NT2/D1 (cell line): ENCODE results near the gene FKRP.
A peak's percentile ranks its signal among the peaks of the same experiment; 100 is the strongest.

ENCODE experiments used
- DNase-seq: peaks from one replicate; pipeline ENCODE4 v3.0.0-alpha.2; 2011; ENCODE audit warnings: low read depth, low spot score
- H3K27me3 ChIP-seq: 2 replicates; pipeline ENCODE4 v1.6.0; 2011; ENCODE audit warnings: mild to moderate bottlenecking; ENCODE audit not compliant: insufficient read length, insufficient read depth
- H3K36me3 ChIP-seq: 2 replicates; pipeline ENCODE4 v1.6.1; 2011; ENCODE audit warnings: mild to moderate bottlenecking, low read length, mixed read lengths; ENCODE audit not compliant: insufficient read depth, insufficient read length
- H3K4me1 ChIP-seq: 2 replicates; pipeline ENCODE4 v1.5.1; 2011; ENCODE audit not compliant: insufficient read depth, insufficient read length
- H3K4me3 ChIP-seq: 2 replicates; pipeline ENCODE4 v1.5.1; 2011; ENCODE audit warnings: low read depth; ENCODE audit not compliant: insufficient read length
- H3K9ac ChIP-seq: 2 replicates; pipeline ENCODE4 v1.6.0; 2011; ENCODE audit warnings: low read depth; ENCODE audit not compliant: insufficient read length
- H3K9me3 ChIP-seq: 2 replicates; pipeline ENCODE4 v1.5.1; 2011; ENCODE audit warnings: mild to moderate bottlenecking, low read length; ENCODE audit not compliant: insufficient read depth
- SUZ12 ChIP-seq: IDR thresholded peaks from 2 replicates; pipeline ENCODE4 v1.6.1; 2011; ENCODE audit not compliant: insufficient read length, insufficient read depth; ENCODE audit errors: extremely low read depth
- YY1 ChIP-seq: IDR thresholded peaks from 2 replicates; pipeline ENCODE4 v1.6.1; 2011; ENCODE audit not compliant: insufficient read length, insufficient read depth
- ZNF274 ChIP-seq: IDR thresholded peaks from 2 replicates; pipeline ENCODE4 v1.6.1; 2011; ENCODE audit warnings: mild to moderate bottlenecking, low read depth, low read length

The FKRP gene

DNA sequence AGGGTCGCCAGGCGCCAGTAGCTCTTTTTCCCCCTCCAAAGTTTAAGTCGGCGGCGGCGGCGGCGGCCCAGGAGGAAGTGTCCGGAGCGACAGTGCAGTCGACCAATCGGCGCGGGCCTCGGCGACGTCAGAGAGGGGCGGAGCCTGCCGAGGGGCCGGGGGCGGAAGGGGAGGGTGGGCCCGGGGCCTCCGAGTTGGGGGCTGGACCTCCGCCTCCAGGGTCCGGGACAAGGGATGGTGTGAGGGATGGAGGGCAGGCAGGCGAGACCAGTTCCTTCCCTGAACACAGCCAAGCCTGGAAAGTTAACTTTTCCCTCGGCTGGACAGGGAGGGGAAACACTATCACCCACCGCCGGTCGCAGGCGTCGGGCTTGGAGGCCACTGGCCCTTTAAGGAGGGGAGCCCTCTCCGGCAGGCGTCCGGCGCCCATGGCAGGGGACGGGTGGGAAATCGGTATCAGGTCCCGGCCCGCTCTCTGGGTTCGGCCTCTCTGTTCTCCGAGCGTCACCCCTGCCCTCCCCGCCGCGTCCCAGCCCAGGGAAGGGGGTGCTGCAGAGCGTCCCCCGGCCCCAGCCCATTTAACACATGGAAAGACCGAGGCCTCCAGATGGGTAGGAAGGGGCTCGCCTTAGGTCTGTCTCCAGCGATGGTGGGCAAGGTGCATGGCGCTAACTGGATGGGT lies 28.7 kb upstream of the FKRP start, which contains the start of gene PRKD2:
Gene PRKD2, minus strand, starts transcription at position 81 of the 682 bp plus-strand sequence. CDS start 744 bp downstream, outside the sequence.
- peaks cover 4% of the 10 kb centered on the region for H3K4me1 ChIP-seq
- H3K36me3 ChIP-seq: peaks cover 33% of the 10 kb centered on the region
- no peaks in the 10 kb centered on the region for H3K27me3 ChIP-seq
- no peak for TF ChIP-seq YY1
- no peak for TF ChIP-seq ZNF274
- no peak for TF ChIP-seq SUZ12
- peak within 1 kb of the TSS; percentile 70 for H3K4me3 ChIP-seq
- H3K9ac ChIP-seq: peak within 1 kb of the TSS; percentile 81
- DNase-seq: peak; percentile 63
- H3K9me3 ChIP-seq: no peaks in the 10 kb centered on the region

GRCh38 chr19:46717716-46718143 lies 28.1 kb upstream of the FKRP start:
- peak overlapping the region; percentile 80 for H3K9ac ChIP-seq
- H3K27me3 ChIP-seq: no peaks in the 10 kb centered on the region
- DNase-seq: no peak
- TF ChIP-seq YY1 (no peak), SUZ12 (no peak), ZNF274 (no peak)
- peaks cover 39% of the 10 kb centered on the region for H3K36me3 ChIP-seq
- peaks cover 5% of the 10 kb centered on the region for H3K4me1 ChIP-seq
- H3K4me3 ChIP-seq: peak overlapping the region; percentile 61
- H3K9me3 ChIP-seq: no peaks in the 10 kb centered on the region

GRCh38 chr19:46718157-46718933 lies 27.5 kb upstream of the FKRP start:
- Histone ChIP-seq H3K9ac (no peak overlapping the region), H3K4me1 (peaks cover 9% of the 10 kb centered on the region), H3K36me3 (peaks cover 45% of the 10 kb centered on the region), H3K9me3 (no peaks in the 10 kb centered on the region), H3K27me3 (no peaks in the 10 kb centered on the region), H3K4me3 (no peak overlapping the region)
- no peak for DNase-seq
- TF ChIP-seq ZNF274: no peak
- no peak for TF ChIP-seq YY1
- no peak for TF ChIP-seq SUZ12

DNA sequence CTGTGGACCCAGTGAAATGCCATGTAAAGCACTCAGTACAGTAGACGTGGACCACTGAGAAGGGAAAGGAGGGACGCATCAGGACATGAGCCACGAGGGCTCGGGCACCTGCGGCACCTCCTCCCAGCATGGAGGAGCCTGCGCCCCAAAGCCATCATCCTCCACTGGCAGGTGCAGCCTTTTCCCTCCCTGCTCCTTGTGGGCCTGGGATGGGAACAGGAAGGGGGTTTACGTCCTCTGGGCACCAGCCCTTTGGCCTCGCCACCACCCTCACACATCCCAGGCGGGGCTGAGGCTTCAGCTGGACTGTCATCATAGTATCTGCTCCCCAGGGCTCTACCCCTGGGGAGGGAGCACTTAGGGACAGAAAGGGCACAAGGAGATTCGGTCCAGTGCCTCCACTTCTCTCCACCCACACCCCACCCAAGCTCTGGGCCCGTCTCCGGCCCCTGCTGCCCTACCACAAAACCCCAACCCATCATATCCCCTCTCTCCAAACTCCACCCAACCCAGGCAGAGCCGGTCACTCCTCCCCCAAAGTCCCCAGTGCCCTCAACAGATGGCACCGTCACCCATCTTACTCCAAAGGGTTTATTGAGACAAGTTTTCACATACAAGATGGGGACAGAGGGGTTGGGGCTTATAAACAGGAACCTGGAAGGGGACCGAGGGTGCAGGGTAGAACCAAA lies 26.8 kb upstream of the FKRP start:
- no peak overlapping the region for H3K9ac ChIP-seq

GRCh38 chr19:46719629-46720502 lies 26.0 kb upstream of the FKRP start:
- Histone ChIP-seq H3K4me1 (peaks cover 9% of the 10 kb centered on the region), H3K9me3 (no peaks in the 10 kb centered on the region), H3K27me3 (no peaks in the 10 kb centered on the region), H3K36me3 (peaks cover 59% of the 10 kb centered on the region), H3K9ac (no peak overlapping the region), H3K4me3 (no peak overlapping the region)
- no peak for DNase-seq
- TF ChIP-seq SUZ12: no peak
- no peak for TF ChIP-seq ZNF274
- no peak for TF ChIP-seq YY1

More for the DNA sequence above, 26.8 kb upstream of the FKRP start:
- Histone ChIP-seq H3K36me3 (peaks cover 51% of the 10 kb centered on the region), H3K9me3 (no peaks in the 10 kb centered on the region), H3K27me3 (no peaks in the 10 kb centered on the region), H3K4me3 (no peak overlapping the region), H3K4me1 (peaks cover 9% of the 10 kb centered on the region)
- DNase-seq: no peak
- TF ChIP-seq SUZ12 (no peak), ZNF274 (no peak), YY1 (no peak)

DNA sequence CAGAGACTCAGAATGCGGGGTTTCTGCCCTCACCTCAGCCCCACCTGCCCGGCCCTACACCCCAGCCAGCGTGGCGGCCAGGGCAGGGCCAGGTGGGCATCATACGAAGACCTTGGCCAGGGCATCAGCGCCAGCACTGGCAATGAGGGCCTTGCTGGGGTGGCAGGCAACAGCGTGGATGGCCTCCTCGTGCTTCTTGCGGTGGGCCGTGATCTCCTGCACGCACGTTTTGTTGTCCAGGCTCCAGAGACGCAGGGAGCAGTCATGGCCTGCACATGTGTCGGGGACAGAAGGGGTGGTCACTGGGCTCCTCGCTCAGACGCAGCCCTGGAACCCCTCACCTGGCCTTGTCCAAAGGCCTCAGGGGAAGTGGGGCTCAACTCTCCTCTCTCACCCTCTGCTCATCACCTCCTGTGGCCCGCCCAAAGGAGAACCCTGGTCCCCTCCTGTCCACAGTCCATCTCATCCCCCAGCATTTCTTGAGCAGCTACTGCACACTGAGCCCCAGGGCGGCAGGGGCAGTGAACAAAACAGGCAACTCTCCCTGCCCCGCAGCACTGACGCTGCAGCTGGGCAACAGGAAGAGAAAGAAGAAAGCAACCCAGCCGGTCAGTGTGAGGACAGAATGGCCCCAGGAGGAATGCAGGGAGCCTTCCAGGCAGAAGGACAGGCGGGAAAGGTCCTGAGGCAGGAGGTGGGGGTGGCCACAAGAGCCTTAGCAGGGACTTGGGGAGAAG lies 25.2 kb upstream of the FKRP start:
- Histone ChIP-seq H3K9me3 (no peaks in the 10 kb centered on the region), H3K36me3 (peaks cover 66% of the 10 kb centered on the region), H3K4me3 (no peak overlapping the region), H3K4me1 (peaks cover 9% of the 10 kb centered on the region), H3K27me3 (no peaks in the 10 kb centered on the region), H3K9ac (no peak overlapping the region)
- TF ChIP-seq SUZ12 (no peak), ZNF274 (no peak), YY1 (no peak)
- DNase-seq: no peak
